BJ (cell line): ENCODE results near the gene GORASP2. TPM values are rescaled to one million over a fixed set of nuclear protein-coding genes. Genes with fewer than 3 reads are reported as not detected.

ENCODE experiments used
- CTCF ChIA-PET: fragments of 350-600 bp; formaldehyde crosslinking; extraction: SDS; loops from one replicate; lab custom pipeline; 2021; ENCODE audit warnings: antibody characterized with exemption, inconsistent platforms; lab: Yijun Ruan, JAX
- POLR2A ChIA-PET: fragments of 300-600 bp; sonication (Branson Sonifier 250); formaldehyde crosslinking; extraction: SDS; loops from one replicate; lab custom pipeline; 2021; ENCODE audit warnings: antibody characterized with exemption; lab: Charles Lee
- DNase-seq: peaks from one replicate; pipeline ENCODE4 v3.0.0-alpha.2; 2011; ENCODE audit warnings: low read depth
- H3K27me3 ChIP-seq: 2 replicates; pipeline ENCODE4 v1.6.0; 2011; ENCODE audit warnings: low read length; ENCODE audit not compliant: control insufficient read depth, insufficient read depth
- H3K36me3 ChIP-seq: 2 replicates; pipeline ENCODE4 v1.5.1; 2011; ENCODE audit warnings: low read length; ENCODE audit not compliant: control insufficient read depth, insufficient read depth
- H3K4me3 ChIP-seq: 2 replicates; pipeline ENCODE4 v1.5.1; 2011; ENCODE audit warnings: low read depth, mild to moderate bottlenecking, control low read depth, low read length
- polyA plus RNA-seq: library from polyadenylated mRNA; depleted of rRNA; stranded (reverse); fragments of >200 nt; gene quantifications from 2 replicates; pipeline ENCODE4 v1.2.3, GENCODE V29; 2011
- TF ChIP-seq, protein P1 (sequence below): IDR thresholded peaks from 2 replicates; pipeline ENCODE4 v1.5.1; 2011; ENCODE audit warnings: low read depth, mild to moderate bottlenecking, control low read depth, inconsistent platforms, low read length, moderate library complexity; ENCODE audit not compliant: insufficient read depth

Gene GORASP2
- polyA plus RNA-seq, 1 experiment = 194 TPM

- no peaks in the 10 kb centered on the region for H3K36me3 ChIP-seq
- no peak for DNase-seq
- TF ChIP-seq, protein P1, sequence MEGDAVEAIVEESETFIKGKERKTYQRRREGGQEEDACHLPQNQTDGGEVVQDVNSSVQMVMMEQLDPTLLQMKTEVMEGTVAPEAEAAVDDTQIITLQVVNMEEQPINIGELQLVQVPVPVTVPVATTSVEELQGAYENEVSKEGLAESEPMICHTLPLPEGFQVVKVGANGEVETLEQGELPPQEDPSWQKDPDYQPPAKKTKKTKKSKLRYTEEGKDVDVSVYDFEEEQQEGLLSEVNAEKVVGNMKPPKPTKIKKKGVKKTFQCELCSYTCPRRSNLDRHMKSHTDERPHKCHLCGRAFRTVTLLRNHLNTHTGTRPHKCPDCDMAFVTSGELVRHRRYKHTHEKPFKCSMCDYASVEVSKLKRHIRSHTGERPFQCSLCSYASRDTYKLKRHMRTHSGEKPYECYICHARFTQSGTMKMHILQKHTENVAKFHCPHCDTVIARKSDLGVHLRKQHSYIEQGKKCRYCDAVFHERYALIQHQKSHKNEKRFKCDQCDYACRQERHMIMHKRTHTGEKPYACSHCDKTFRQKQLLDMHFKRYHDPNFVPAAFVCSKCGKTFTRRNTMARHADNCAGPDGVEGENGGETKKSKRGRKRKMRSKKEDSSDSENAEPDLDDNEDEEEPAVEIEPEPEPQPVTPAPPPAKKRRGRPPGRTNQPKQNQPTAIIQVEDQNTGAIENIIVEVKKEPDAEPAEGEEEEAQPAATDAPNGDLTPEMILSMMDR = no peak
- CTCF ChIA-PET = interaction anchor here (1.4 kb wide), 1 partner anchor 16 kb away, joined by 3 read pairs; no protein-coding TSS in a partner anchor
- H3K4me3 ChIP-seq = no peak overlapping the region
- POLR2A ChIA-PET = no interaction called here
- no peaks in the 10 kb centered on the region; the same call in 1 of the 2 replicates for H3K27me3 ChIP-seq
These were observed 6.2 kb upstream of the GORASP2 start for GRCh38 chr2:170922634-170923494.

DNA sequence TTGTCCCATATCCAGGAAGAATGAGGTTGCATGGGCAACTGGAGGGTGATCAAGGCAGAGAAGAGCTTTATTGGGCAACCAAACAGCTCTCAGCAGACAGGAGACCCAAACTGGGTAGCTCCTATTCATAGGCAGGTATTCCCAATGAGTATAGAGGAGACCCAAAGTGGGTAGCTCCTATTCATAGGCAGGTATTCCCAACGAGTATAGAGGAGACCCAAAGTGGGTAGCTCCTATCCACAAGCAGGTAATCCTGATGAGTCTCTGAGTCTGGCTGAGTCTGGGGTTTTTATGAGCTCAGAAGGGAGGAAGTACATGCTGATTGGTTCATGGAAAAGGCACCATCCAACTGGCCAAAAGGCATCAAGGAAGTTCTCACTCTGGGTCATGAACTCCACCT, 5.3 kb upstream of the GORASP2 start:
- TF ChIP-seq, protein P1 = no peak
- ChIA-PET CTCF (interaction anchor here (1.4 kb wide), 1 partner anchor 17 kb away, joined by 3 read pairs; no protein-coding TSS in a partner anchor), POLR2A (no interaction called here)
- Histone ChIP-seq H3K36me3 (no peaks in the 10 kb centered on the region), H3K27me3 (no peaks in the 10 kb centered on the region), H3K4me3 (no peak overlapping the region)
- no peak for DNase-seq

GRCh38 chr2:170924969-170925368, 4.1 kb upstream of the GORASP2 start:
- no peak overlapping the region for H3K4me3 ChIP-seq
- ChIA-PET CTCF (interaction anchor here (1.4 kb wide), 1 partner anchor 52 kb away, joined by 3 read pairs; no protein-coding TSS in a partner anchor), POLR2A (no interaction called here)
- no peak for DNase-seq
- H3K27me3 ChIP-seq = no peaks in the 10 kb centered on the region
- TF ChIP-seq, protein P1 = no peak
- H3K36me3 ChIP-seq = no peaks in the 10 kb centered on the region

DNA sequence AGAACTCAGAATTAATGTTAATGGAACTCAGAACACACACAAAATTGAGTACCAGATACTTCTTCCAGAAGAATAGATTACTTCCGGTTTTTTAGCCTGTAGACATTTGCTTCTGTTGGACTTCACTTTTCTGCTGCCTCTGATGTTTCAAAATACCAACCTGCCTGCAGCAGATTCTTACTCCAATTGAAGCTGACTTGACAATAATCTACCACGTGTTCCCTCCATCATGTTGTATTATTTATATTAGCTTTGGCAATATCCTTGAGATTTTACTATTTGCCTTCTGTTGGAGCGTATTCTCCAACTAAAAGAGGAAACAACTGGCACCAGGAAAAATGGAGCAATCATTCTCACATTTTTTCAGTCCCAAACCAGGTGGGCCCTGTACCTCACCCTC, 3.1 kb upstream of the GORASP2 start:
- no peak for DNase-seq
- H3K27me3 ChIP-seq = no peaks in the 10 kb centered on the region
- TF ChIP-seq, protein P1 = no peak
- no peaks in the 10 kb centered on the region for H3K36me3 ChIP-seq
- CTCF ChIA-PET = interaction anchor here (1.6 kb wide), 1 partner anchor 16 kb away, joined by 4 read pairs; no protein-coding TSS in a partner anchor
- no peak overlapping the region for H3K4me3 ChIP-seq
- POLR2A ChIA-PET = no interaction called here

GRCh38 chr2:170926743-170927297, 2.2 kb upstream of the GORASP2 start:
- DNase-seq = no peak
- ChIA-PET CTCF (interaction anchor here (0.7 to 1.6 kb wide), 3 partner anchors 16 to 1124 kb away, joined by 3 to 5 read pairs (median 4); no protein-coding TSS in a partner anchor), POLR2A (no interaction called here)
- TF ChIP-seq, protein P1 = no peak
- Histone ChIP-seq H3K27me3 (no peaks in the 10 kb centered on the region), H3K36me3 (no peaks in the 10 kb centered on the region), H3K4me3 (no peak overlapping the region)
